Endothelial cell of umbilical vein (primary cell): ENCODE data around the gene ADCY7.

ENCODE experiments used
- CTCF ChIP-seq, 2 donors: IDR thresholded peaks; 1 replicate in 1 of 2; 2 replicates in 1 of 2; pipeline ENCODE4 v1.5.1; 2011; ENCODE audit warnings: low read length in 2 of 2, mild to moderate bottlenecking in 2 of 2, moderate library complexity in 2 of 2, control low read depth in 1 of 2, inconsistent platforms in 1 of 2, low read depth in 1 of 2; ENCODE audit not compliant: insufficient read depth in 1 of 2; ENCODE audit errors: extremely low read depth in 1 of 2
- MAX ChIP-seq: IDR thresholded peaks from 2 replicates; pipeline ENCODE4 v1.6.1; 2011; ENCODE audit not compliant: insufficient read depth, insufficient read length
- MYC ChIP-seq: IDR thresholded peaks from one replicate; pipeline ENCODE4 v1.6.1; 2011; ENCODE audit warnings: mild to moderate bottlenecking, low read depth, low read length
- POLR2A ChIP-seq: IDR thresholded peaks from 2 replicates; pipeline ENCODE4 v1.6.1; 2012; ENCODE audit warnings: low read depth, mild to moderate bottlenecking, control low read depth, low read length
- POLR2AphosphoS5 ChIP-seq: IDR thresholded peaks from 2 replicates; pipeline ENCODE4 v1.6.1; 2012; ENCODE audit warnings: low read depth, mild to moderate bottlenecking, control low read depth, low read length, moderate library complexity; ENCODE audit not compliant: insufficient read depth

GRCh38 chr16:50275098-50275415, 8.7 kb downstream of the ADCY7 start:
- TF ChIP-seq CTCF (IDR thresholded peaks at IDR 0.05; ENCODE audit: extremely low read depth in 1 of 2, insufficient read depth in 1 of 2, low read depth in 1 of 2, low read length in 2 of 2), result no peak
- no peak for TF ChIP-seq POLR2A
- TF ChIP-seq POLR2AphosphoS5, result no peak
- no peak for TF ChIP-seq MYC
- TF ChIP-seq MAX, result no peak
